Measurements from ENCODE around the gene TRAF3IP1. TPM values are rescaled to one million over a fixed set of nuclear protein-coding genes. Genes with fewer than 3 reads are reported as not detected.

Gene TRAF3IP1
- total RNA-seq, 6 donors from 2014 or later = 14.0 to 26.8 (median 18.8) TPM

GRCh38 chr2:238407566-238407965 lies 87.2 kb downstream of the TRAF3IP1 start:
- no peaks in the 10 kb centered on the region for H3K27me3 ChIP-seq
- no peak for TF ChIP-seq EP300 (IDR thresholded peaks at IDR 0.05)
- no peak for TF ChIP-seq POLR2A (IDR thresholded peaks at IDR 0.05)
- TF ChIP-seq CTCF (IDR thresholded peaks at IDR 0.05) = no peak
- no peak for TF ChIP-seq POLR2AphosphoS5 (IDR thresholded peaks at IDR 0.05)
- ATAC-seq (ENCODE audit: low FRiP score in 2 of 2) (no peak), DNase-seq (no peak)
- H3K4me3 ChIP-seq = no peak overlapping the region
- 93 to 97% methylated on average over 11 of the region's 11 CpGs for WGBS, 2 donors
- H3K9me3 ChIP-seq = no peaks in the 10 kb centered on the region
- H3K36me3 ChIP-seq = no peaks in the 10 kb centered on the region
- H3K27ac ChIP-seq = no peak overlapping the region
- peaks cover 0 to 8% (median 0%) of the 10 kb centered on the region in 4 donors for H3K4me1 ChIP-seq

GRCh38 chr2:238408615-238409340 lies 88.5 kb downstream of the TRAF3IP1 start:
- no peaks in the 10 kb centered on the region for H3K27me3 ChIP-seq
- H3K4me3 ChIP-seq = no peak overlapping the region
- H3K27ac ChIP-seq = no peak overlapping the region
- no peaks in the 10 kb centered on the region for H3K9me3 ChIP-seq
- DNase-seq (no peak), ATAC-seq (ENCODE audit: low FRiP score in 2 of 2) (no peak)
- H3K4me1 ChIP-seq = peaks cover 0 to 6% (median 0%) of the 10 kb centered on the region in 4 donors
- TF ChIP-seq POLR2AphosphoS5 (IDR thresholded peaks at IDR 0.05) = no peak
- TF ChIP-seq POLR2A (IDR thresholded peaks at IDR 0.05) = no peak
- H3K36me3 ChIP-seq = no peaks in the 10 kb centered on the region
- 83 to 90% methylated on average over 9 to 17 of the region's 17 CpGs for WGBS, 2 donors

- Histone ChIP-seq H3K4me3 (no peak overlapping the region), H3K4me1 (peaks cover 0 to 4% (median 0%) of the 10 kb centered on the region in 4 donors), H3K9me3 (no peaks in the 10 kb centered on the region), H3K36me3 (no peaks in the 10 kb centered on the region), H3K27me3 (no peaks in the 10 kb centered on the region), H3K27ac (no peak overlapping the region)
- 93% methylated on average over 34 of the region's 34 CpGs for WGBS, 2 donors
- TF ChIP-seq POLR2A (IDR thresholded peaks at IDR 0.05) (no peak), CTCF (IDR thresholded peaks at IDR 0.05) (no peak), POLR2AphosphoS5 (IDR thresholded peaks at IDR 0.05) (no peak), EP300 (IDR thresholded peaks at IDR 0.05) (no peak)
- DNase-seq (peak in 1 of 2 donors; percentile 69), ATAC-seq (ENCODE audit: low FRiP score in 2 of 2) (no peak)
These were observed 89.3 kb downstream of the TRAF3IP1 start for GRCh38 chr2:238409341-238410199.

GRCh38 chr2:238412067-238412767 lies 91.9 kb downstream of the TRAF3IP1 start:
- Histone ChIP-seq H3K4me3 (no peak overlapping the region), H3K27ac (no peak overlapping the region), H3K27me3 (no peaks in the 10 kb centered on the region), H3K4me1 (no peaks in the 10 kb centered on the region), H3K9me3 (no peaks in the 10 kb centered on the region), H3K36me3 (no peaks in the 10 kb centered on the region)
- 92 to 93% methylated on average over 12 of the region's 12 CpGs for WGBS, 2 donors
- DNase-seq (no peak), ATAC-seq (ENCODE audit: low FRiP score in 2 of 2) (no peak)
- TF ChIP-seq POLR2A (IDR thresholded peaks at IDR 0.05) = no peak
- TF ChIP-seq CTCF (IDR thresholded peaks at IDR 0.05) = no peak
- TF ChIP-seq POLR2AphosphoS5 (IDR thresholded peaks at IDR 0.05) = no peak
- no peak for TF ChIP-seq EP300 (IDR thresholded peaks at IDR 0.05)

GRCh38 chr2:238413368-238413767 lies 93.0 kb downstream of the TRAF3IP1 start:
- H3K27me3 ChIP-seq = no peaks in the 10 kb centered on the region
- H3K27ac ChIP-seq = no peak overlapping the region
- WGBS, 2 donors = 89 to 91% methylated on average over 2 of the region's 2 CpGs
- no peak overlapping the region for H3K4me3 ChIP-seq
- peaks cover 0 to 2% (median 0%) of the 10 kb centered on the region in 4 donors for H3K4me1 ChIP-seq
- no peak for ATAC-seq (ENCODE audit: low FRiP score in 2 of 2)
- DNase-seq = no peak
- no peaks in the 10 kb centered on the region for H3K36me3 ChIP-seq
- no peaks in the 10 kb centered on the region for H3K9me3 ChIP-seq
- no peak for TF ChIP-seq POLR2AphosphoS5 (IDR thresholded peaks at IDR 0.05)
- TF ChIP-seq CTCF (IDR thresholded peaks at IDR 0.05) = no peak
- no peak for TF ChIP-seq POLR2A (IDR thresholded peaks at IDR 0.05)
- no peak for TF ChIP-seq EP300 (IDR thresholded peaks at IDR 0.05)
